GM23338 (cell line): Measurements from ENCODE around the gene LGALS1. TPM values are rescaled to one million over a fixed set of nuclear protein-coding genes. Genes with fewer than 3 reads are reported as not detected.

Source experiments
- ATAC-seq: fragments of 200-7000 bp; cut with Tn5 transposase; 3 replicates; pipeline ENCODE4 v1.9.1; 2020
- DNase-seq: peaks from one replicate; pipeline ENCODE4 v3.0.0-alpha.2; 2015; ENCODE audit warnings: low spot score
- H2AFZ ChIP-seq: fragments of 200-600 bp; sonication (generic); 2 replicates; pipeline ENCODE4 v1.8.0; 2016; ENCODE audit warnings: antibody characterized with exemption, mild to moderate bottlenecking, moderate library complexity
- H3F3A ChIP-seq: fragments of 200-600 bp; sonication (generic); replicated peaks from 2 replicates; pipeline ENCODE4 v1.8.0; 2017; ENCODE audit warnings: antibody characterized with exemption, mixed run types, low read depth
- H3K27ac ChIP-seq: fragments of 200-600 bp; sonication (generic); 2 replicates; pipeline ENCODE4 v1.6.1; 2016; ENCODE audit warnings: low read depth
- H3K27me3 ChIP-seq: fragments of 200-600 bp; sonication (generic); 2 replicates; pipeline ENCODE4 v1.8.0; 2016; ENCODE audit warnings: mild to moderate bottlenecking, mixed run types, moderate library complexity; ENCODE audit not compliant: insufficient read depth
- H3K36me3 ChIP-seq: fragments of 200-600 bp; sonication (generic); 2 replicates; pipeline ENCODE4 v1.8.0; 2016; ENCODE audit warnings: mild to moderate bottlenecking; ENCODE audit not compliant: insufficient read depth
- H3K4me1 ChIP-seq: fragments of 200-600 bp; sonication (generic); 2 replicates; pipeline ENCODE4 v1.8.0; 2016; ENCODE audit warnings: mild to moderate bottlenecking, moderate library complexity; ENCODE audit not compliant: insufficient read depth
- H3K4me2 ChIP-seq: fragments of 200-600 bp; sonication (generic); 2 replicates; pipeline ENCODE4 v1.7.1; 2017; ENCODE audit warnings: mixed run types
- H3K4me3 ChIP-seq: fragments of 200-600 bp; sonication (generic); 2 replicates; pipeline ENCODE4 v1.6.1; 2016; ENCODE audit warnings: mixed run types
- H3K79me2 ChIP-seq: fragments of 200-600 bp; sonication (generic); replicated peaks from 2 replicates; pipeline ENCODE4 v1.8.0; 2017; ENCODE audit warnings: mild to moderate bottlenecking; ENCODE audit not compliant: insufficient read depth
- H3K9me2 ChIP-seq: fragments of 200-600 bp; sonication (generic); 2 replicates; pipeline ENCODE4 v1.8.0; 2017; ENCODE audit not compliant: insufficient read depth
- H4K20me1 ChIP-seq: fragments of 200-600 bp; sonication (generic); replicated peaks from 2 replicates; pipeline ENCODE4 v1.8.0; 2017; ENCODE audit warnings: mild to moderate bottlenecking; ENCODE audit not compliant: insufficient read depth
- H3K27ac Mint-ChIP-seq: 2 replicates; pipeline ENCODE4 v1.8.0; 2020; ENCODE audit warnings: inconsistent platforms, mild to moderate bottlenecking, moderate library complexity, mixed read lengths
- H3K27me3 Mint-ChIP-seq: 3 replicates; pipeline ENCODE4 v1.8.0; 2022; ENCODE audit warnings: low read depth, mild to moderate bottlenecking, moderate library complexity, mixed read lengths, inconsistent platforms; ENCODE audit not compliant: insufficient read depth, poor library complexity
- H3K36me3 Mint-ChIP-seq: 3 replicates; pipeline ENCODE4 v1.8.0; 2021; ENCODE audit warnings: low read depth, mild to moderate bottlenecking, inconsistent platforms, moderate library complexity, mixed read lengths
- H3K4me1 Mint-ChIP-seq: 3 replicates; pipeline ENCODE4 v1.8.0; 2020; ENCODE audit warnings: mild to moderate bottlenecking, inconsistent platforms, mixed read lengths
- H3K4me3 Mint-ChIP-seq: 3 replicates; pipeline ENCODE4 v1.8.0; 2021; ENCODE audit warnings: moderate library complexity, mild to moderate bottlenecking, inconsistent platforms, mixed read lengths
- H3K9me3 Mint-ChIP-seq: 3 replicates; pipeline ENCODE4 v1.8.0; 2020; ENCODE audit warnings: moderate library complexity, mild to moderate bottlenecking, inconsistent platforms, mixed read lengths
- CREB1 ChIP-seq: fragments of 250-450 bp; sonication (Bioruptor Pico); IDR thresholded peaks from 2 replicates; pipeline ENCODE4 v1.5.0; 2020; ENCODE audit warnings: low read depth, mild to moderate bottlenecking, moderate library complexity
- CTCF ChIP-seq, 2 experiments: fragments of 200-600 bp in 1 of 2; sonication (generic) in 1 of 2; conservative IDR thresholded peaks; 2 replicates each; pipeline versions ENCODE4 v1.5.1 to v1.6.1; 2016 to 2017; ENCODE audit warnings: antibody characterized with exemption in 2 of 2, low read depth in 2 of 2, mild to moderate bottlenecking in 2 of 2, moderate library complexity in 1 of 2
- EZH2 ChIP-seq: fragments of 200-600 bp; sonication (generic); IDR thresholded peaks from one replicate; pipeline ENCODE4 v1.8.0; 2017; ENCODE audit warnings: antibody characterized with exemption, mild to moderate bottlenecking, low read depth; ENCODE audit not compliant: unreplicated experiment
- EZH2phosphoT487 ChIP-seq: fragments of 200-600 bp; sonication (generic); IDR thresholded peaks from one replicate; pipeline ENCODE4 v1.8.1; 2018; ENCODE audit warnings: antibody characterized with exemption; ENCODE audit not compliant: unreplicated experiment
- JUNB ChIP-seq: IDR thresholded peaks from one replicate; pipeline ENCODE4 v1.6.1; 2016; ENCODE audit warnings: antibody characterized with exemption; ENCODE audit not compliant: unreplicated experiment
- NANOG ChIP-seq: IDR thresholded peaks from 2 replicates; pipeline ENCODE4 v1.6.1; 2016; ENCODE audit warnings: antibody characterized with exemption, borderline replicate concordance
- STAT1 ChIP-seq: IDR thresholded peaks from one replicate; pipeline ENCODE4 v1.6.1; 2016; ENCODE audit warnings: antibody characterized with exemption; ENCODE audit not compliant: unreplicated experiment
- ZNF331 ChIP-seq: fragments of 250-450 bp; sonication (Bioruptor Pico); IDR thresholded peaks from 2 replicates; pipeline ENCODE4 v1.5.0; 2020; ENCODE audit warnings: low read depth, mild to moderate bottlenecking, moderate library complexity
- polyA plus RNA-seq: library from polyadenylated mRNA; unstranded; fragments of >200 nt; fragmentation: Nextera tagmentation; extraction: Ambion mirVana; gene quantifications from 2 replicates; pipeline ENCODE4 v1.2.1, GENCODE V29; 2016
- total RNA-seq: library from RNA; depleted of rRNA; stranded (reverse); fragments of >200 nt; shearing (Covaris generic); gene quantifications from 2 replicates; pipeline ENCODE4 v1.2.3, GENCODE V29; 2014
- TF ChIP-seq, protein P1 (sequence below): IDR thresholded peaks from one replicate; pipeline ENCODE4 v1.6.1; 2018; ENCODE audit warnings: antibody characterized with exemption; ENCODE audit not compliant: unreplicated experiment
- TF ChIP-seq, protein P2 (sequence below): IDR thresholded peaks from 2 replicates; pipeline ENCODE4 v1.6.1; 2016; ENCODE audit warnings: antibody characterized with exemption

Gene LGALS1
- total and polyA plus RNA-seq, 2 experiments from 2014 or later, result 31.2 to 62.5 TPM

DNA sequence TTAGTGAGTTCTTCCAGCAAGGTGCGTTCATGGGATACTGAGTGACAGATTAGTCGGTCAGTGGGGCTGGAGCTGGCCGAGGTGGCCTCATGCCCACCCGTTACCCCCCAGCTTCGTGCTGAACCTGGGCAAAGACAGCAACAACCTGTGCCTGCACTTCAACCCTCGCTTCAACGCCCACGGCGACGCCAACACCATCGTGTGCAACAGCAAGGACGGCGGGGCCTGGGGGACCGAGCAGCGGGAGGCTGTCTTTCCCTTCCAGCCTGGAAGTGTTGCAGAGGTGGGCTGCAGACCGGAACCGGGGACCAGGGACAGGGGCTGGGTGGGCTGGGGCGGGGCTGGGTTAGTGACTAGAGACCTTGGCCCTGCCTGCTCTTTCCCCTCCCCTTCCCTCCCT lies 2.9 kb downstream of the LGALS1 start:
- DNase-seq (no peak), ATAC-seq (no peak)
- H3K4me1 Mint-ChIP-seq, result peaks cover 17% of the 10 kb centered on the region
- H4K20me1 ChIP-seq, result no peaks in the 10 kb centered on the region; the same call in 1 of the 2 replicates
- H3K4me3 ChIP-seq, result no peak overlapping the region
- H3K4me3 Mint-ChIP-seq, result no peak overlapping the region
- no peak overlapping the region for H3K4me2 ChIP-seq
- H3K27ac ChIP-seq, result no peak overlapping the region
- H3K36me3 ChIP-seq, result no peaks in the 10 kb centered on the region
- H3K36me3 Mint-ChIP-seq, result no peaks in the 10 kb centered on the region
- no peaks in the 10 kb centered on the region for H3K27me3 ChIP-seq
- H3K79me2 ChIP-seq, result no peaks in the 10 kb centered on the region
- H2AFZ ChIP-seq, result no peak overlapping the region
- H3F3A ChIP-seq, result peaks cover 19% of the 10 kb centered on the region; the same call in 1 of the 2 replicates
- H3K4me1 ChIP-seq, result peaks cover 11% of the 10 kb centered on the region; the same call in 1 of the 2 replicates
- no peaks in the 10 kb centered on the region for H3K9me3 Mint-ChIP-seq
- H3K27ac Mint-ChIP-seq, result no peak overlapping the region
- H3K27me3 Mint-ChIP-seq, result peaks cover 6% of the 10 kb centered on the region
- no peak for TF ChIP-seq NANOG
- no peak for TF ChIP-seq JUNB
- no peak for TF ChIP-seq EZH2
- TF ChIP-seq ZNF331 (CRISPR knock-in tag), result no peak
- TF ChIP-seq EZH2phosphoT487, result no peak
- TF ChIP-seq CREB1 (CRISPR knock-in tag), result no peak
- TF ChIP-seq CTCF (conservative IDR thresholded peaks at IDR 0.05; ENCODE audit: low read depth in 2 of 2), result no peak
- TF ChIP-seq STAT1, result no peak
- no peaks in the 10 kb centered on the region for H3K9me2 ChIP-seq

DNA sequence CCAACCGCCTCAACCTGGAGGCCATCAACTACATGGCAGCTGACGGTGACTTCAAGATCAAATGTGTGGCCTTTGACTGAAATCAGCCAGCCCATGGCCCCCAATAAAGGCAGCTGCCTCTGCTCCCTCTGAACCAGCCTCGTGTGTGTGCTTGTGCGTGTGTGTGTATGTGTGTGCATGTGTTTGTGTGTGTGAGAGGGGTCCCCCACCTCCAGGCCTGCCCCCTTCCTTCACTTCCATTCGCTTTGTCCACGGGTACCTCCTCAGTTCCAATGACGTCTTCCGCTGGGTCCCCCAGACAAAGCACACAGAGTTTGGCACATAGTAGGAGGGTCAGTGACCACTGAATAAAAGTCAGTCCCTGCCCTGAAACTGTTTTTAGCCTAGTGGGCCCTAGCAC lies 4.2 kb downstream of the LGALS1 start:
- no peaks in the 10 kb centered on the region for H3K27me3 ChIP-seq
- Mint-ChIP-seq H3K4me1 (peaks cover 17% of the 10 kb centered on the region), H3K36me3 (no peaks in the 10 kb centered on the region), H3K27ac (no peak overlapping the region), H3K27me3 (peaks cover 6% of the 10 kb centered on the region), H3K9me3 (no peaks in the 10 kb centered on the region), H3K4me3 (no peak overlapping the region)
- H3K4me3 ChIP-seq, result no peak overlapping the region
- ATAC-seq (no peak), DNase-seq (no peak)
- no peaks in the 10 kb centered on the region for H3K79me2 ChIP-seq
- no peak overlapping the region for H3K4me2 ChIP-seq
- no peaks in the 10 kb centered on the region for H3K36me3 ChIP-seq
- no peaks in the 10 kb centered on the region; the same call in 1 of the 2 replicates for H4K20me1 ChIP-seq
- H3K4me1 ChIP-seq, result peaks cover 11% of the 10 kb centered on the region; the same call in 1 of the 2 replicates
- no peak overlapping the region for H2AFZ ChIP-seq
- peaks cover 16% of the 10 kb centered on the region; the same call in 1 of the 2 replicates for H3F3A ChIP-seq
- no peaks in the 10 kb centered on the region for H3K9me2 ChIP-seq
- no peak overlapping the region for H3K27ac ChIP-seq
- TF ChIP-seq, protein P1, sequence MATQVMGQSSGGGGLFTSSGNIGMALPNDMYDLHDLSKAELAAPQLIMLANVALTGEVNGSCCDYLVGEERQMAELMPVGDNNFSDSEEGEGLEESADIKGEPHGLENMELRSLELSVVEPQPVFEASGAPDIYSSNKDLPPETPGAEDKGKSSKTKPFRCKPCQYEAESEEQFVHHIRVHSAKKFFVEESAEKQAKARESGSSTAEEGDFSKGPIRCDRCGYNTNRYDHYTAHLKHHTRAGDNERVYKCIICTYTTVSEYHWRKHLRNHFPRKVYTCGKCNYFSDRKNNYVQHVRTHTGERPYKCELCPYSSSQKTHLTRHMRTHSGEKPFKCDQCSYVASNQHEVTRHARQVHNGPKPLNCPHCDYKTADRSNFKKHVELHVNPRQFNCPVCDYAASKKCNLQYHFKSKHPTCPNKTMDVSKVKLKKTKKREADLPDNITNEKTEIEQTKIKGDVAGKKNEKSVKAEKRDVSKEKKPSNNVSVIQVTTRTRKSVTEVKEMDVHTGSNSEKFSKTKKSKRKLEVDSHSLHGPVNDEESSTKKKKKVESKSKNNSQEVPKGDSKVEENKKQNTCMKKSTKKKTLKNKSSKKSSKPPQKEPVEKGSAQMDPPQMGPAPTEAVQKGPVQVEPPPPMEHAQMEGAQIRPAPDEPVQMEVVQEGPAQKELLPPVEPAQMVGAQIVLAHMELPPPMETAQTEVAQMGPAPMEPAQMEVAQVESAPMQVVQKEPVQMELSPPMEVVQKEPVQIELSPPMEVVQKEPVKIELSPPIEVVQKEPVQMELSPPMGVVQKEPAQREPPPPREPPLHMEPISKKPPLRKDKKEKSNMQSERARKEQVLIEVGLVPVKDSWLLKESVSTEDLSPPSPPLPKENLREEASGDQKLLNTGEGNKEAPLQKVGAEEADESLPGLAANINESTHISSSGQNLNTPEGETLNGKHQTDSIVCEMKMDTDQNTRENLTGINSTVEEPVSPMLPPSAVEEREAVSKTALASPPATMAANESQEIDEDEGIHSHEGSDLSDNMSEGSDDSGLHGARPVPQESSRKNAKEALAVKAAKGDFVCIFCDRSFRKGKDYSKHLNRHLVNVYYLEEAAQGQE, result no peak
- TF ChIP-seq JUNB, result no peak
- TF ChIP-seq, protein P2, sequence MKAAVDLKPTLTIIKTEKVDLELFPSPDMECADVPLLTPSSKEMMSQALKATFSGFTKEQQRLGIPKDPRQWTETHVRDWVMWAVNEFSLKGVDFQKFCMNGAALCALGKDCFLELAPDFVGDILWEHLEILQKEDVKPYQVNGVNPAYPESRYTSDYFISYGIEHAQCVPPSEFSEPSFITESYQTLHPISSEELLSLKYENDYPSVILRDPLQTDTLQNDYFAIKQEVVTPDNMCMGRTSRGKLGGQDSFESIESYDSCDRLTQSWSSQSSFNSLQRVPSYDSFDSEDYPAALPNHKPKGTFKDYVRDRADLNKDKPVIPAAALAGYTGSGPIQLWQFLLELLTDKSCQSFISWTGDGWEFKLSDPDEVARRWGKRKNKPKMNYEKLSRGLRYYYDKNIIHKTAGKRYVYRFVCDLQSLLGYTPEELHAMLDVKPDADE, result no peak
- no peak for TF ChIP-seq STAT1
- TF ChIP-seq EZH2phosphoT487, result no peak
